ENCODE results near the gene SLX4IP.

GRCh38 chr20:10532361-10532760 is 97.3 kb downstream of the SLX4IP start:
- TF ChIP-seq CTCF (IDR thresholded peaks at IDR 0.05; ENCODE audit: insufficient read depth, low read depth, low read length) (no peak), EZH2 (IDR thresholded peaks at IDR 0.05; ENCODE audit: insufficient read depth, low read length) (no peak)

Measured in astrocyte (in vitro differentiated cells and primary cell).